Measurements from ENCODE around the gene ARAP2.

The ARAP2 gene

GRCh38 chr4:36165631-36166005, 78.7 kb downstream of the ARAP2 start:
- TF ChIP-seq CTCF (IDR thresholded peaks at IDR 0.05; ENCODE audit: low read depth, low read length): no peak

GRCh38 chr4:36164900-36165630, 79.2 kb downstream of the ARAP2 start:
- no peak overlapping the region for H3K4me3 ChIP-seq (ENCODE audit: low read depth, low read length)
- TF ChIP-seq CTCF (IDR thresholded peaks at IDR 0.05; ENCODE audit: low read depth, low read length): no peak

More at GRCh38 chr4:36165631-36166005, 78.7 kb downstream of the ARAP2 start:
- H3K4me3 ChIP-seq (ENCODE audit: low read depth, low read length): no peak overlapping the region

- TF ChIP-seq CTCF (IDR thresholded peaks at IDR 0.05; ENCODE audit: low read depth, low read length): no peak
- H3K4me3 ChIP-seq (ENCODE audit: low read depth, low read length): no peak overlapping the region
These were observed 81.1 kb downstream of the ARAP2 start for GRCh38 chr4:36163198-36163597.

- no peak for TF ChIP-seq CTCF (IDR thresholded peaks at IDR 0.05; ENCODE audit: low read depth, low read length)
- no peak overlapping the region for H3K4me3 ChIP-seq (ENCODE audit: low read depth, low read length)
These were observed 85.1 kb downstream of the ARAP2 start for GRCh38 chr4:36159208-36159607.

- no peak overlapping the region for H3K4me3 ChIP-seq (ENCODE audit: low read depth, low read length)
- TF ChIP-seq CTCF (IDR thresholded peaks at IDR 0.05; ENCODE audit: low read depth, low read length): no peak
These were observed 91.6 kb downstream of the ARAP2 start for GRCh38 chr4:36152735-36153134.

- no peak for TF ChIP-seq CTCF (IDR thresholded peaks at IDR 0.05; ENCODE audit: low read depth, low read length)
- H3K4me3 ChIP-seq (ENCODE audit: low read depth, low read length): no peak overlapping the region
These were observed 101.8 kb downstream of the ARAP2 start for GRCh38 chr4:36142504-36142903.

GRCh38 chr4:36141186-36141585, 103.1 kb downstream of the ARAP2 start:
- no peak overlapping the region for H3K4me3 ChIP-seq (ENCODE audit: low read depth, low read length)
- TF ChIP-seq CTCF (IDR thresholded peaks at IDR 0.05; ENCODE audit: low read depth, low read length): no peak
